ENCODE results near the gene PCBP3. TPM values are rescaled to one million over a fixed set of nuclear protein-coding genes. Genes with fewer than 3 reads are reported as not detected.

PCBP3 gene
- total RNA-seq, 2 experiments from 2014 or later = 1.3 to 1.4 TPM

Other genes starting within 250 kb of the PCBP3 start
- gene COL18A1, start 238.6 kb upstream of the PCBP3 start, total RNA-seq = 10 to 100 TPM; 24.1 to 28.7 TPM
- 10 to 100 TPM; 44.4 to 51.6 TPM for gene SLC19A1, start 101.3 kb upstream of the PCBP3 start, total RNA-seq

Data from activated CD8-positive, alpha-beta T cell treated with anti-CD3 and anti-CD28 coated beads, Interleukin-2, amount 10 ng/mL, durations not matched to agents 7 days and 5 days (primary cell).